A549 treated with dexamethasone at 1 μM for 4 hours (cell line): ENCODE measurements around the gene TBK1. TPM values are rescaled to one million over a fixed set of nuclear protein-coding genes. Genes with fewer than 3 reads are reported as not detected.

ENCODE experiments used
- total RNA-seq: library from RNA; stranded (reverse); fragments of 200-300 nt; extraction: Qiagen RNA extraction; gene quantifications from 5 replicates; pipeline ENCODE4 v1.2.3, GENCODE V29; 2022

The TBK1 gene
- total RNA-seq, result 21.2 to 27.5 TPM (median 24.1 TPM) in 5 replicates

GRCh38 chr12:64451687-64452558 lies at the start of gene TBK1:
Gene TBK1 (plus strand): TSS chr12:64452120. CDS start chr12:64455871, 3,751 bp downstream.

DNA sequence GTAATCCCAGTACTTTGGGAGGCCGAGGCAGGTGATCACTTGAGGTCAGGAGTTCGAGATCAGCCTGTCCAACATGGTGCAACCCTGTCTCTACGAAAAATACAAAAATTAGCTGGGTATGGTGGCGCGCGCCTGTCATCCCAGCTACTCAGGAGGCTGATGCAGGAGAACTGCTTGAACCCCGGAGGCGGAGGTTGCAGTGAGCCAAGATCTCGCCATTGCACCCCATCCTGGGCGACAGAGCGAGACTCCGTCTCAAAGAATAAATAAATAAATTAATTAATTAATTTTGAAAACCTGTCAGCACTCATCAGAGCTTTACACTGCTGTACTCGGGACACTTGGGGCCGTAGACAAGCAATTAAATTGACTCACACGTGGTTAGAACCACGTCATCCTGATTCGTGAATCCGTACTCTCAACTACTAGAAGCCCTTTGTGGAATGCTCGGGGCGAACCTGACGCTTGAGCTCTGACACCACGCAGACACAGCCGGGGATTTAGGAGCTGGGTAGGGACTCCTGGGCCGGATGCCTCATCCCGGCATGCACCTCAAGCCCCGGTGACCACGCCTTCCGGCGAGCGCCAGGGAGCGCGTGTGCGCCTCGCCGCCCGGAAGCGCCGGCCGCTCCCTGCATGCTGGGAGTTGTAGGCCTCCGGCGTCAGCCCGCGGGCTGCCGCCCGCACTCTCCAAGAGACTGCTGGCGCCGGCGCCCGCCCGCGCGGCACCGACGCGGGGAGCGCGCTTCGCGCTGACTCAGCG lies 48.0 kb upstream of the TBK1 start, which contains the start of gene XPOT:
Gene XPOT (plus strand): TSS at position 686 of the 763 bp plus-strand sequence. CDS start 5,644 bp downstream, outside the sequence.

Other genes starting within 250 kb of the TBK1 start
- gene KICS2, start 229.8 kb upstream of the TBK1 start, total RNA-seq, result 6.7 to 9.7 TPM (median 8.1 TPM) in 5 replicates
- gene C12orf56, start 61.4 kb upstream of the TBK1 start, total RNA-seq, result 0.07 to 0.21 TPM (median 0.18 TPM) in 3 of 5 replicates, not detected in the others
- gene XPOT, start 47.7 kb upstream of the TBK1 start, total RNA-seq, result 40.3 to 49.9 TPM (median 45.2 TPM) in 5 replicates
- gene RASSF3, start 158.4 kb downstream of the TBK1 start, total RNA-seq, result 18.3 to 26.0 TPM (median 23.5 TPM) in 5 replicates